HepG2 (cell line): ENCODE data around the gene CAPS. TPM values are rescaled to one million over a fixed set of nuclear protein-coding genes. Genes with fewer than 3 reads are reported as not detected.
A peak's percentile ranks its signal among the peaks of the same experiment; 100 is the strongest.

ENCODE experiments used
- DRAP1 ChIP-seq: IDR thresholded peaks from 2 replicates; pipeline ENCODE4 v1.6.1; 2016; ENCODE audit warnings: missing genetic modification reagents, missing compliant biosample characterization
- FOXJ3 ChIP-seq: sonication (generic); formaldehyde crosslinking; IDR thresholded peaks from 2 replicates; pipeline ENCODE4 v1.4.0; 2020; ENCODE audit warnings: missing genetic modification reagents, mild to moderate bottlenecking, borderline replicate concordance
- GLMP ChIP-seq: sonication (generic); formaldehyde crosslinking; IDR thresholded peaks from 2 replicates; pipeline ENCODE4 v1.9.0; 2021; ENCODE audit warnings: missing genetic modification reagents, mild to moderate bottlenecking, borderline replicate concordance
- KDM2A ChIP-seq: sonication (generic); formaldehyde crosslinking; IDR thresholded peaks from 2 replicates; pipeline ENCODE4 v1.4.0; 2020; ENCODE audit warnings: low read depth, missing genetic modification reagents, borderline replicate concordance
- KMT2B ChIP-seq: IDR thresholded peaks from 2 replicates; pipeline ENCODE4 v1.6.1; 2016; ENCODE audit warnings: missing genetic modification reagents, missing compliant biosample characterization
- MYPOP ChIP-seq: sonication (generic); formaldehyde crosslinking; IDR thresholded peaks from 2 replicates; pipeline ENCODE4 v1.8.1; 2023; ENCODE audit warnings: mild to moderate bottlenecking, moderate library complexity, missing genetic modification reagents
- NCOR1 ChIP-seq: fragments of 200-600 bp; sonication (generic); IDR thresholded peaks from 2 replicates; pipeline ENCODE4 v1.7.0; 2017; ENCODE audit warnings: antibody characterized with exemption, low read length, borderline replicate concordance
- NFKB2 ChIP-seq: sonication (generic); formaldehyde crosslinking; IDR thresholded peaks from 2 replicates; pipeline ENCODE4 v1.4.0; 2020; ENCODE audit warnings: missing genetic modification reagents, borderline replicate concordance
- SP1 ChIP-seq, 2 experiments: fragments of 450-650 bp in 1 of 2; sonication (generic) in 1 of 2; formaldehyde crosslinking in 1 of 2; IDR thresholded peaks; 2 replicates each; pipeline versions ENCODE4 v1.4.0 to v1.6.1; 2016 to 2020; ENCODE audit warnings: missing genetic modification reagents in 1 of 2
- TCF7 ChIP-seq: sonication (generic); IDR thresholded peaks from 2 replicates; pipeline ENCODE4 v1.6.1; 2016; ENCODE audit warnings: antibody characterized with exemption, low read depth
- THYN1 ChIP-seq: sonication (generic); formaldehyde crosslinking; IDR thresholded peaks from 2 replicates; pipeline ENCODE4 v1.8.1; 2023; ENCODE audit warnings: low read depth, mild to moderate bottlenecking, moderate library complexity, missing genetic modification reagents, borderline replicate concordance
- ZFP1 ChIP-seq: IDR thresholded peaks from 2 replicates; pipeline ENCODE4 v1.6.1; 2016
- ZHX1 ChIP-seq: sonication (generic); formaldehyde crosslinking; IDR thresholded peaks from 2 replicates; pipeline ENCODE4 v1.8.1; 2022; ENCODE audit warnings: low read depth, mild to moderate bottlenecking, missing genetic modification reagents
- ZNF292 ChIP-seq: sonication (generic); formaldehyde crosslinking; IDR thresholded peaks from 2 replicates; pipeline ENCODE4 v1.8.1; 2022; ENCODE audit warnings: mild to moderate bottlenecking, low read depth, missing genetic modification reagents, borderline replicate concordance
- ZNF317 ChIP-seq: sonication (generic); formaldehyde crosslinking; IDR thresholded peaks from 2 replicates; pipeline ENCODE4 v1.5.0; 2020; ENCODE audit warnings: mild to moderate bottlenecking, missing genetic modification reagents
- ZNF33A ChIP-seq: sonication (generic); formaldehyde crosslinking; IDR thresholded peaks from 2 replicates; pipeline ENCODE4 v1.5.1; 2020; ENCODE audit warnings: missing genetic modification reagents, mild to moderate bottlenecking, moderate library complexity, borderline replicate concordance
- ZNF432 ChIP-seq: sonication (generic); formaldehyde crosslinking; IDR thresholded peaks from 2 replicates; pipeline ENCODE4 v1.5.0; 2020; ENCODE audit warnings: missing genetic modification reagents, mild to moderate bottlenecking, borderline replicate concordance
- ZNF451 ChIP-seq: sonication (generic); formaldehyde crosslinking; IDR thresholded peaks from 2 replicates; pipeline ENCODE4 v1.5.0; 2020; ENCODE audit warnings: mild to moderate bottlenecking, missing genetic modification reagents
- ZNF549 ChIP-seq: sonication (generic); formaldehyde crosslinking; IDR thresholded peaks from 2 replicates; pipeline ENCODE4 v1.5.0; 2020; ENCODE audit warnings: missing genetic modification reagents
- ZNF616 ChIP-seq: sonication (generic); formaldehyde crosslinking; IDR thresholded peaks from 2 replicates; pipeline ENCODE4 v1.5.0; 2020; ENCODE audit warnings: low read depth, mild to moderate bottlenecking, missing genetic modification reagents
- ZNF737 ChIP-seq: sonication (generic); formaldehyde crosslinking; IDR thresholded peaks from 2 replicates; pipeline ENCODE4 v1.5.0; 2020; ENCODE audit warnings: missing genetic modification reagents, mild to moderate bottlenecking, borderline replicate concordance
- ZNF761 ChIP-seq: sonication (generic); formaldehyde crosslinking; conservative IDR thresholded peaks from 2 replicates; pipeline ENCODE4 v1.4.0; 2020; ENCODE audit warnings: mild to moderate bottlenecking, missing genetic modification reagents
- ZNF775 ChIP-seq: sonication (generic); formaldehyde crosslinking; IDR thresholded peaks from 2 replicates; pipeline ENCODE4 v1.4.0; 2020; ENCODE audit warnings: missing genetic modification reagents, mild to moderate bottlenecking, moderate library complexity, borderline replicate concordance
- polyA plus RNA-seq, 8 experiments: library from polyadenylated mRNA; depleted of rRNA in 3 of 8; stranded (reverse) in 7 of 8; unstranded in 1 of 8; fragments of >200 nt; fragmentation: Illumina TruSeq in 4 of 8; extraction: Trizol in 4 of 8; gene quantifications; 2 replicates each; pipeline versions ENCODE4 v1.2.1 to v1.2.3, GENCODE V29; 2011 to 2016; ENCODE audit warnings: low read depth in 4 of 8, missing spikeins in 1 of 8, mixed read lengths in 1 of 8; ENCODE audit not compliant: insufficient read depth in 1 of 8
- total RNA-seq, 5 experiments: library from RNA; depleted of rRNA; stranded (reverse); fragments of >200 nt; fragmentation: Illumina TruSeq; extraction: Trizol; gene quantifications; 2 replicates each; pipeline ENCODE4 v1.2.3, GENCODE V29; 2016; ENCODE audit warnings: low read depth in 1 of 5

Gene CAPS
- total and polyA plus RNA-seq, 2 of the 13 experiments (the other 11 are each of a cell fraction or from before 2014, with no cell fraction given): 3.1 TPM

- TF ChIP-seq ZFP1 (no peak; the same call in 1 of the 2 replicates), ZNF737 (CRISPR knock-in tag) (no peak), ZNF33A (CRISPR knock-in tag) (no peak), ZNF292 (CRISPR knock-in tag) (0 out of 2 replicates have a peak, but pooled peaks have one; percentile 7), GLMP (CRISPR knock-in tag) (no peak), FOXJ3 (CRISPR knock-in tag) (no peak), TCF7 (no peak), ZNF616 (CRISPR knock-in tag) (no peak), NFKB2 (CRISPR knock-in tag) (no peak), THYN1 (CRISPR knock-in tag) (no peak), ZNF451 (CRISPR knock-in tag) (no peak), NCOR1 (no peak), MYPOP (CRISPR knock-in tag) (no peak; the same call in 1 of the 2 replicates), ZNF432 (CRISPR knock-in tag) (no peak), ZNF317 (CRISPR knock-in tag) (no peak), DRAP1 (CRISPR knock-in tag) (no peak), ZNF761 (CRISPR knock-in tag) (no peak), ZNF775 (CRISPR knock-in tag) (no peak), SP1 (IDR thresholded peaks at IDR 0.05) (no peak), SP1 (CRISPR knock-in tag; IDR thresholded peaks at IDR 0.05) (no peak), ZNF549 (CRISPR knock-in tag) (no peak), ZHX1 (CRISPR knock-in tag) (no peak), KMT2B (0 out of 2 replicates have a peak, but pooled peaks have one; percentile 8), KDM2A (CRISPR knock-in tag) (0 out of 2 replicates have a peak, but pooled peaks have one; percentile 10)
Observed at GRCh38 chr19:5892772-5893275, 21.2 kb upstream of the CAPS start (continued).
